Kidney glomerular epithelial cell (primary cell): ENCODE results near the gene IL21R.
"Not testable (repeated sequence)": the region's sequence is repeated elsewhere in the genome, so short reads cannot be mapped to it uniquely, and the experiment has no call there.

Experiments
- DNase-seq: peaks from one replicate; lab custom pipeline; 2025; lab: John Stamatoyannopoulos, UW

IL21R gene

GRCh38 chr16:27444015-27444414 is 42.0 kb downstream of the IL21R start:
- DNase-seq, result peak; percentile 61

GRCh38 chr16:27444470-27444869 is 42.5 kb downstream of the IL21R start:
- DNase-seq, result no peak

GRCh38 chr16:27445502-27446175 is 43.7 kb downstream of the IL21R start:
- DNase-seq, result no peak

GRCh38 chr16:27446721-27447120 is 44.7 kb downstream of the IL21R start:
- no peak for DNase-seq

- no peak for DNase-seq
Observed at GRCh38 chr16:27447301-27447700, 45.3 kb downstream of the IL21R start.

DNA sequence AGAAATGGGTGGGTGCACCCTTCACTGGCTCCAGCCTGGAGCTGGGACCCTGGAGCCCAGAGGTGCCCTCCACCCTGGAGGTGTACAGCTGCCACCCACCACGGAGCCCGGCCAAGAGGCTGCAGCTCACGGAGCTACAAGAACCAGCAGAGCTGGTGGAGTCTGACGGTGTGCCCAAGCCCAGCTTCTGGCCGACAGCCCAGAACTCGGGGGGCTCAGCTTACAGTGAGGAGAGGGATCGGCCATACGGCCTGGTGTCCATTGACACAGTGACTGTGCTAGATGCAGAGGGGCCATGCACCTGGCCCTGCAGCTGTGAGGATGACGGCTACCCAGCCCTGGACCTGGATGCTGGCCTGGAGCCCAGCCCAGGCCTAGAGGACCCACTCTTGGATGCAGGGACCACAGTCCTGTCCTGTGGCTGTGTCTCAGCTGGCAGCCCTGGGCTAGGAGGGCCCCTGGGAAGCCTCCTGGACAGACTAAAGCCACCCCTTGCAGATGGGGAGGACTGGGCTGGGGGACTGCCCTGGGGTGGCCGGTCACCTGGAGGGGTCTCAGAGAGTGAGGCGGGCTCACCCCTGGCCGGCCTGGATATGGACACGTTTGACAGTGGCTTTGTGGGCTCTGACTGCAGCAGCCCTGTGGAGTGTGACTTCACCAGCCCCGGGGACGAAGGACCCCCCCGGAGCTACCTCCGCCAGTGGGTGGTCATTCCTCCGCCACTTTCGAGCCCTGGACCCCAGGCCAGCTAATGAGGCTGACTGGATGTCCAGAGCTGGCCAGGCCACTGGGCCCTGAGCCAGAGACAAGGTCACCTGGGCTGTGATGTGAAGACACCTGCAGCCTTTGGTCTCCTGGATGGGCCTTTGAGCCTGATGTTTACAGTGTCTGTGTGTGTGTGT is 46.8 kb downstream of the IL21R start:
- no peak for DNase-seq

GRCh38 chr16:27449434-27450195 is 47.6 kb downstream of the IL21R start:
- DNase-seq, result no peak

DNA sequence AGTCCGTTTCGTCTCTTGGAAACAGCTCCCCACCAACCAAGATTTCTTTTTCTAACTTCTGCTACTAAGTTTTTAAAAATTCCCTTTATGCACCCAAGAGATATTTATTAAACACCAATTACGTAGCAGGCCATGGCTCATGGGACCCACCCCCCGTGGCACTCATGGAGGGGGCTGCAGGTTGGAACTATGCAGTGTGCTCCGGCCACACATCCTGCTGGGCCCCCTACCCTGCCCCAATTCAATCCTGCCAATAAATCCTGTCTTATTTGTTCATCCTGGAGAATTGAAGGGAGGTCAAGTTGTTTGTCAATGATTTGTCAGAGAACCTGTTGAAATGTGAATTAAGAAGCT is 48.2 kb downstream of the IL21R start:
- no peak for DNase-seq

- no peak for DNase-seq
Observed at GRCh38 chr16:27452569-27453493, 50.9 kb downstream of the IL21R start.

GRCh38 chr16:27453494-27453825 is 51.5 kb downstream of the IL21R start:
- no peak for DNase-seq

DNA sequence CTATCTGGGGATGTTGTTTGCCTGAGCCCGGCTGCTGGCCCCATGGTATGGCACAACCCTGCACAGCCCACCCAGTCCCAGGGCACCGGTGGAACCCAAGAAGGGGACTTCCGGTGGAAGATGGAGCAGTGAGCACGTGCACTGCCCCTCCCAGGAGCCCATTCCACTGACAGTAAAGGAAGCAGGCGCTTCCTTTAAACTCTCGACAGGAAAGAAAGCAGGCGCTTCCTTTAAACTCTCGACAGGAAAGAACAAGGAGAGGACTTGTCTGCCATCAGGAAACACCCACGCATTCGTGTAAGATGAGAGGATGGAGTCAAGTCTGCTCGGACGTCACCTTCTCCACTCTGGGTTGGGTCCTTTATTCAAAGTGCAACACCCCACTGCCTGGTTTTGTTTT is 53.7 kb downstream of the IL21R start:
- DNase-seq, result no peak

DNA sequence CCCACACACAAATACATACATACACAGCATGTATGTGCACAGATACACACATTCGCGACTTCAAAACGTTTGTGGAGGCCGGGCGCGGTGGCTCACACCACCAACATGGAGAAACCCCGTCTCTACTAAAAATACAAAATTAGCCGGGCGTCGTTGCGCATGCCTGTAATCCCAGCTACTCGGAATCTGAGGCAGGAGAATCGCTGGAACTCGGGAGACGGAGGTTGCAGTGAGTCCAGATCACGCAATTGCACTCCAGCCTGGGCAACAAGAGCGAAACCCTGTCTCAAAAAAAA is 55.6 kb downstream of the IL21R start:
- DNase-seq, result not testable (repeated sequence)

GRCh38 chr16:27458258-27458657 is 56.3 kb downstream of the IL21R start:
- DNase-seq, result no peak

DNA sequence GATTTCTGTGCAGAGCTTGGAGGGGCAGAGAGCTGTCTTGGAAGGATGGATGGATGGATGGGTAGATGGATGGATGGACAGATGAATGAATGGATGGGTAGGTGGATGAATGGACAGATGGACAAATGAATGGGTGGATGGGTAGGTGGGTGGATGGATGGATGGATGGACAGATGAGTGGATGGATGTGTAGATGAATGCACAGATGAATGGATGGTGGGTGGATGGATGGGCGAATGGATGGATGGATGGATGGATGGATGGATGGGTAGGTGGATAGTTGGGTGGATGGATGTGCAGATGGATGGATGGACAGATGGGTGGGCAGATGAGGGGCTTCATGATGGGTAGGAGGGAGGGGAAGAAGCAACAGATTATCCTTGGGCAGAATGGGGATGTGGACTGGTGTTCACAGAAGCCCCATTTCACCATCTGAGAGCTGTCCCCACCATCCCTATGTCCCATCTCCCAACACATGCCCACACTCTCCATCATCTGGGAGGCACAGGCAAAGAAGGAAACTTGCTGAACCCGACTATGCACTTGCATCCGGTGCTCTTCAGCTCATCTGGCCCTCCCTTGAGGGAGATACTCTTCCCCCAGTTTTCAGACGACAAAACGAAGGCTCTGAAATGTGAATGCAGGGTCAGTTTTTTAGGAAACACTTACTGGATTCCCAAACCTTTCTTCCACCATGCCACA is 57.2 kb downstream of the IL21R start:
- DNase-seq, result no peak

DNA sequence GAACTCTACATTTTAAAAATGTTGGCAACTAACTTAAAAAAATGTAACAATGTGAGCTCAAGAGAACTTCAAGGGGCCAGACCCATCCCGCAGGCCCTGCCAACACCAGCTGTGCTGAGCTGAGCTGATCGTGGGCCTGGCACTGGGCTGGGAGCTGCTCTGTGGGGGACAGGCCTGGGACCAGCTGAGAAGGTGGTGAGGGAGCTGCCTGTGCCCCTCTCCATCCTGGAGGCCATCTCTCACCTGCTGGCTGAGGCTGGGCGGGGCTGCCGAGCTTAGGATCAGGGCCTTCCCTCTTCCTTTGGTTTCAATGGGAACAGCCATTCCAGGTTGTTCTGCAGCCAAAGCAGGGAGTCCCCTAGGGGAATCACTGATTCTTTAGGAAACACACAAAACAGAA is 58.2 kb downstream of the IL21R start:
- DNase-seq, result no peak

DNA sequence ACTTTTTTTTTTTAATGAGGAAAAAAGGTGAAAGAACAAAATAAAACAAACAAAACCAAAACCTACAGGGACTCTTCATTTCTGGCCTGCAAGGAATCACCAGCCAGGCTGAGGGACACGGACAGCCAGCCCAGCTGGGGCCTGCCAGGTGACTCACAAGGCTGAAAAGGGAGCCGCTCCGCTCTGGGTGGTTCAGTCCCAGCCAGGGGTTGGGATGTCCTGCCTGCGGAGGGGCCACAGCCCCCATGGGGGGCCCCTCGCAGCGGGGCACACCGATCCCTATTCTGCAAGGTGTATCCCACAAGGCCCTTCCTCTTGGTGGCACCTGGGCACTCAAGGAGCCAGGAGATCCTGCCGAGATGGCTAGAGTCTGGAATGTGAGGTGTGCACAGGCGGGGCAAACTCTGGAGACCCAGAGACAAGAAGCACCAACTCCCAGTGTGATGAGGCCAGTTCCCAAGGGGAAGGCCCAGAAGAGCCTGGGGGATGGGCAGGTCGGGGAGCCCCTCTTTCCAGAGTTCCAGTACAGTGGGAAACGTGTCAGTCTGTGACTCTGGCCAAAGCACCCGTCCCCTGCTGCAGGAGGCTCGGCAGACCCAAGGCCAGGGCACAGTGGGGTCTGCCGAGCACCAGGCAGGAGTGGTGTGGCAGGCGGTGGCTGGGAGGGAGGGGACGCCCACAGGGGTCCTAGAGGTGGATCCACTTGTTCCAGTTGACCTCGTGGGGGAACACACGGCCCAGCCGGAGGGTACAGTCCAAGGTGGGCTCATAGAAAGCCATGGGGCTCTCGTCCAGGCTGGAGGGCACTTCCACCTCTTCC is 58.9 kb downstream of the IL21R start:
- DNase-seq, result no peak

GRCh38 chr16:27461483-27462171 is 59.7 kb downstream of the IL21R start:
- peak; percentile 41 for DNase-seq

DNA sequence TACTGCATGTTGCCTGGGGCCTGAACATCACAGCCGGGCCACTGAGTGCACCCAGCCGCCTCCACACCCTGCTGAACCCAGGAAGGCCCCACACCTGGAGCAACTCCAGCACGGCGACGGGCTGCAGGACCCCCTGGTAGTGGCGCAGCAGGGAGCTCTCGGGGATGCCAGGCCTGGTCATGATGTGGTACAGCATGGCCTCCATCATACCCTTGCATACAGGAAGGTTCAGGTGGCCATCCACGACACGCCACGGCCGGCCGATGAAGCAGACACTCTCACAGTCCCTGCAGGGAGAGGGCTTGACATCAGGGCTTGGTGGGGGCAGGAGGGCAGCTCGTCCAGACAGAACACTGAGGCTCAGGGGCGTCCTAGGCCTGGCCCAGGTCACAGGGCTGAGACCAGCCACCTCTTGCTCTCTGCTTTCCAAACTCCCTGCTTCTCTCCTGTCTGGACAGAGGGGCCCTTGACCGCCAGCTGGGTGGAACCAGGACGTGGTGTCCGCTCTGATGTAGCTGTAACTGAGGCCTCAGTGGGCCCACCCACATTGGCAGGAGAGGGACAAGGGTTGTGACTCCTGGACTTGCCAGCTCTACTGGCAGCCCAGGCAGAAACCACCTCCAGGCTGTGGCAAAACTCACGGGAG is 60.3 kb downstream of the IL21R start:
- no peak for DNase-seq
